H9 (cell line): ENCODE data around the gene LBX2. TPM values are rescaled to one million over a fixed set of nuclear protein-coding genes. Genes with fewer than 3 reads are reported as not detected.
A peak's percentile ranks its signal among the peaks of the same experiment; 100 is the strongest.

ENCODE experiments used
- DNase-seq: peaks from one replicate; pipeline ENCODE4 v3.0.0-alpha.2; 2017
- H2AFZ ChIP-seq: one replicate; pipeline ENCODE4 v1.6.1; 2013; ENCODE audit warnings: mild to moderate bottlenecking, low read length, control low read depth, moderate library complexity
- H2AK5ac ChIP-seq: 2 replicates; pipeline ENCODE4 v1.6.1; 2013; ENCODE audit warnings: low read length, control low read depth, mixed read lengths; ENCODE audit not compliant: insufficient read length
- H2BK120ac ChIP-seq: one replicate; pipeline ENCODE4 v1.6.1; 2013; ENCODE audit warnings: low read depth, mild to moderate bottlenecking, low read length, control low read depth, inconsistent platforms; ENCODE audit not compliant: poor library complexity, severe bottlenecking
- H2BK12ac ChIP-seq: 2 replicates; pipeline ENCODE4 v1.6.1; 2013; ENCODE audit warnings: low read length, control low read depth, mixed read lengths, low read depth; ENCODE audit not compliant: insufficient read length
- H2BK15ac ChIP-seq: 2 replicates; pipeline ENCODE4 v1.6.1; 2013; ENCODE audit warnings: low read depth, low read length, control low read depth
- H2BK20ac ChIP-seq: one replicate; pipeline ENCODE4 v1.6.1; 2013; ENCODE audit warnings: low read depth, mild to moderate bottlenecking, low read length, control low read depth, inconsistent platforms; ENCODE audit not compliant: poor library complexity, severe bottlenecking
- H2BK5ac ChIP-seq: 2 replicates; pipeline ENCODE4 v1.6.1; 2013; ENCODE audit warnings: low read length, control low read depth, mixed read lengths; ENCODE audit not compliant: insufficient read length
- H3K14ac ChIP-seq: 2 replicates; pipeline ENCODE4 v1.6.1; 2013; ENCODE audit warnings: low read length, control low read depth; ENCODE audit not compliant: insufficient read depth
- H3K18ac ChIP-seq: 2 replicates; pipeline ENCODE4 v1.6.1; 2013; ENCODE audit warnings: low read depth, mild to moderate bottlenecking, mixed read lengths, low read length, control low read depth; ENCODE audit not compliant: insufficient read length
- H3K23ac ChIP-seq: 2 replicates; pipeline ENCODE4 v1.6.1; 2013; ENCODE audit warnings: low read length, control low read depth, mixed read lengths, low read depth; ENCODE audit not compliant: insufficient read length
- H3K23me2 ChIP-seq: 2 replicates; pipeline ENCODE4 v1.6.1; 2013; ENCODE audit warnings: low read depth, mild to moderate bottlenecking, mixed read lengths, low read length, control low read depth; ENCODE audit not compliant: insufficient read length, poor library complexity, severe bottlenecking
- H3K27ac ChIP-seq: 2 replicates; pipeline ENCODE4 v1.5.1; 2013; ENCODE audit warnings: low read length, control low read depth, mixed read lengths, low read depth; ENCODE audit not compliant: insufficient read length
- H3K27me3 ChIP-seq: 2 replicates; pipeline ENCODE4 v1.6.1; 2013; ENCODE audit warnings: low read length, control low read depth, inconsistent platforms; ENCODE audit not compliant: insufficient read depth
- H3K4ac ChIP-seq: 2 replicates; pipeline ENCODE4 v1.6.1; 2013; ENCODE audit warnings: low read depth, mild to moderate bottlenecking, control low read depth, inconsistent platforms, low read length, moderate library complexity
- H3K4me1 ChIP-seq: 2 replicates; pipeline ENCODE4 v1.6.1; 2013; ENCODE audit warnings: low read length, control low read depth, inconsistent platforms; ENCODE audit not compliant: insufficient read depth
- H3K4me2 ChIP-seq: 2 replicates; pipeline ENCODE4 v1.6.1; 2013; ENCODE audit warnings: low read length, control low read depth, mixed read lengths; ENCODE audit not compliant: insufficient read length, insufficient read depth
- H3K56ac ChIP-seq: 2 replicates; pipeline ENCODE4 v1.6.1; 2013; ENCODE audit warnings: low read depth, mild to moderate bottlenecking, mixed read lengths, low read length, control low read depth; ENCODE audit not compliant: insufficient read length
- H3K79me1 ChIP-seq: 2 replicates; pipeline ENCODE4 v1.6.1; 2013; ENCODE audit warnings: low read depth, mild to moderate bottlenecking, moderate library complexity, low read length, control low read depth, inconsistent platforms; ENCODE audit not compliant: insufficient read depth, poor library complexity, severe bottlenecking
- H3K79me2 ChIP-seq: 2 replicates; pipeline ENCODE4 v1.6.1; 2013; ENCODE audit warnings: low read length, control low read depth, inconsistent platforms; ENCODE audit not compliant: insufficient read depth
- H3K9ac ChIP-seq: 2 replicates; pipeline ENCODE4 v1.6.1; 2013; ENCODE audit warnings: low read length, control low read depth, mixed read lengths; ENCODE audit not compliant: insufficient read length; ENCODE audit errors: extremely low read depth
- H3K9me3 ChIP-seq: one replicate; pipeline ENCODE4 v1.6.1; 2013; ENCODE audit warnings: low read depth, low read length, inconsistent platforms; ENCODE audit not compliant: control insufficient read depth
- H3T11ph ChIP-seq: one replicate; pipeline ENCODE4 v1.6.1; 2013; ENCODE audit warnings: mild to moderate bottlenecking, low read length, control low read depth, inconsistent platforms
- H4K20me1 ChIP-seq: one replicate; pipeline ENCODE4 v1.6.1; 2013; ENCODE audit not compliant: control insufficient read depth, insufficient read length, insufficient read depth
- H4K5ac ChIP-seq: 2 replicates; pipeline ENCODE4 v1.6.1; 2013; ENCODE audit warnings: low read depth, mild to moderate bottlenecking, mixed read lengths, low read length, control low read depth; ENCODE audit not compliant: insufficient read length
- H4K8ac ChIP-seq: replicated peaks from 2 replicates; pipeline ENCODE4 v1.6.1; 2013; ENCODE audit warnings: low read length, control low read depth, mixed read lengths, low read depth; ENCODE audit not compliant: insufficient read length
- H4K91ac ChIP-seq: 2 replicates; pipeline ENCODE4 v1.6.1; 2013; ENCODE audit warnings: low read depth, mild to moderate bottlenecking, moderate library complexity, mixed read lengths, low read length, control low read depth; ENCODE audit not compliant: insufficient read length
- H3K27ac Mint-ChIP-seq, 3 experiments: 2 replicates in 2 of 3; 3 replicates in 1 of 3; pipeline ENCODE4 v1.8.0; 2020 to 2021; ENCODE audit warnings: mixed read lengths in 3 of 3, mild to moderate bottlenecking in 1 of 3, moderate library complexity in 1 of 3
- H3K27me3 Mint-ChIP-seq: 2 replicates; pipeline ENCODE4 v1.8.0; 2021; ENCODE audit warnings: low read depth, mild to moderate bottlenecking, moderate library complexity, mixed read lengths
- H3K36me3 Mint-ChIP-seq, 3 experiments: 2 replicates in 2 of 3; 3 replicates in 1 of 3; pipeline ENCODE4 v1.8.0; 2020 to 2021; ENCODE audit warnings: low read depth in 3 of 3, mixed read lengths in 3 of 3; ENCODE audit not compliant: insufficient read depth in 1 of 3
- H3K4me1 Mint-ChIP-seq, 2 experiments: 2 replicates each; pipeline ENCODE4 v1.8.0; 2020; ENCODE audit warnings: mixed read lengths in 2 of 2
- H3K4me3 Mint-ChIP-seq, 2 experiments: 2 replicates in 1 of 2; 3 replicates in 1 of 2; pipeline ENCODE4 v1.8.0; 2020 to 2021; ENCODE audit warnings: mild to moderate bottlenecking in 2 of 2, mixed read lengths in 2 of 2, moderate library complexity in 1 of 2
- H3K9me3 Mint-ChIP-seq, 2 experiments: 2 replicates in 1 of 2; 3 replicates in 1 of 2; pipeline ENCODE4 v1.8.0; 2020; ENCODE audit warnings: mild to moderate bottlenecking in 2 of 2, mixed read lengths in 2 of 2, moderate library complexity in 1 of 2
- CTCF ChIP-seq: fragments of 200-600 bp; sonication (generic); conservative IDR thresholded peaks from 3 replicates; pipeline ENCODE4 v1.8.0; 2021; ENCODE audit warnings: antibody characterized with exemption, mild to moderate bottlenecking
- WGBS: extraction: QIAGEN DNeasy Blood & Tissue Kit; methylation state at CpG from one replicate; pipeline ENCODE4 v1.1.7; 2013; ENCODE audit warnings: missing lambda C conversion rate, low lambda C conversion rate, mixed read lengths; ENCODE audit not compliant: insufficient read length; ENCODE audit errors: extremely low coverage; 5-methylcytosine and 5-hydroxymethylcytosine counted together
- total RNA-seq: library from RNA; stranded (reverse); gene quantifications from 2 replicates; pipeline ENCODE4 v1.2.1, GENCODE V29; 2021

The LBX2 gene
- total RNA-seq, 1 experiment from 2014 or later: 1.1 TPM

DNA sequence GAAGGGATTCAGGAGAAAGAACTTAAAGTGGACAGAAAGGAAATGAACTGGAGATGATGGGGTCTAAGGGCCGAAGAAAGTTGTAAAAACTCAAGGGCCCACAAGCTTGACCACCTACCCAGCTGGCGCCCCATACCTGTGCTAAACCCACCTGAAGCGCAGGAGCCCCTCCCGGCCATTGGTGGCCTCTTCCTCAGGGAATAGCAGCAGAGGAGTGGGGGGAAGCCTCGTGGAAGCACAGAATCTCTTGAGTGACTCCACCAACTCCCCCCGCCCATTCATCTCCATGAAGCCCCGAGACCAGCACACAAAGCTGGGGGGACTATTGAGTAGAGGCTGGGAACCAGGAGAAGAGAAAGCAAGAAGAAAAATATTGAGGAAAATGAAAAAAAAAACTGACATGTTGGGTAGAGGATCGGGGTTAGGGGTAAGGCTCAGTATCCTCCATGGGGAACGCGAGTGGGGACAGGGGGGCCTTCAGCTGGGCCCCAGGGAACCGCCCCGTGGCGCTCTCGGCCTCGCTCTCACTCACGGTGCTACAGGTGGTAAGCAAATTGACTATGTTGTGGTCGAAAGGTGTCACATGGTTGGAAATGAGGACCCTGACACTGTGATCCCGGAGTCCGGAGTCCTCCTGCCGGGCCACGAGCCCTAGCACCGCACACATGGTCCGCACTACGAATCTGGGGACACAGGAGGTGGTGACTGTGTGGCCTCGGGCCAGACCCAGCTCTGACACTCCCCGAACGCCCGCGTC is 29.4 kb upstream of the LBX2 start:
- Histone ChIP-seq H2BK15ac (no peak overlapping the region), H3K23me2 (peaks cover 15% of the 10 kb centered on the region), H3K4me2 (peak overlapping the region; percentile 80), H3T11ph (no peak overlapping the region), H2AFZ (no peak overlapping the region), H2BK120ac (no peak overlapping the region), H2BK20ac (no peak overlapping the region), H3K4ac (no peak overlapping the region), H2AK5ac (no peak overlapping the region), H3K18ac (no peak overlapping the region), H3K23ac (no peak overlapping the region), H3K79me1 (peaks cover 4% of the 10 kb centered on the region), H3K14ac (peak overlapping the region; percentile 84), H2BK5ac (no peak overlapping the region), H3K9ac (peak overlapping the region; percentile 86), H4K91ac (no peak overlapping the region), H4K8ac (no peak overlapping the region), H4K5ac (no peak overlapping the region), H2BK12ac (no peak overlapping the region), H3K79me2 (peaks cover 4% of the 10 kb centered on the region; the same call in 1 of the 2 replicates), H3K56ac (no peak overlapping the region), H3K4me1 (peaks cover 4% of the 10 kb centered on the region; the same call in 1 of the 2 replicates), H4K20me1 (no peaks in the 10 kb centered on the region), H3K27ac (no peak overlapping the region), H3K27me3 (no peaks in the 10 kb centered on the region), H3K9me3 (no peaks in the 10 kb centered on the region)
- TF ChIP-seq CTCF: no peak
- DNase-seq: no peak
- WGBS: no CpG with 5 or more reads among the region's 29 CpGs
- Mint-ChIP-seq H3K27ac (peak overlapping the region; percentile 79 to 97 (median 93)), H3K36me3 (peaks cover 30 to 57% (median 43%) of the 10 kb centered on the region in 3 experiments), H3K27me3 (peaks cover 6% of the 10 kb centered on the region), H3K4me1 (peaks cover 17 to 22% of the 10 kb centered on the region in 2 experiments), H3K4me3 (peak overlapping the region; percentile 98 to 99), H3K9me3 (no peaks in the 10 kb centered on the region; a peak in 1 of 5 replicates)
